Stimulated activated CD4-positive, alpha-beta T cell treated with anti-CD3 and anti-CD28 coated beads, Interleukin-4, amount 100 ng/mL, for 24 hours (primary cell): ENCODE data around the gene IGF2BP2.

ENCODE experiments used
- DNase-seq: peaks from one replicate; pipeline ENCODE4 v3.0.0-alpha.2; 2020

Gene IGF2BP2

DNA sequence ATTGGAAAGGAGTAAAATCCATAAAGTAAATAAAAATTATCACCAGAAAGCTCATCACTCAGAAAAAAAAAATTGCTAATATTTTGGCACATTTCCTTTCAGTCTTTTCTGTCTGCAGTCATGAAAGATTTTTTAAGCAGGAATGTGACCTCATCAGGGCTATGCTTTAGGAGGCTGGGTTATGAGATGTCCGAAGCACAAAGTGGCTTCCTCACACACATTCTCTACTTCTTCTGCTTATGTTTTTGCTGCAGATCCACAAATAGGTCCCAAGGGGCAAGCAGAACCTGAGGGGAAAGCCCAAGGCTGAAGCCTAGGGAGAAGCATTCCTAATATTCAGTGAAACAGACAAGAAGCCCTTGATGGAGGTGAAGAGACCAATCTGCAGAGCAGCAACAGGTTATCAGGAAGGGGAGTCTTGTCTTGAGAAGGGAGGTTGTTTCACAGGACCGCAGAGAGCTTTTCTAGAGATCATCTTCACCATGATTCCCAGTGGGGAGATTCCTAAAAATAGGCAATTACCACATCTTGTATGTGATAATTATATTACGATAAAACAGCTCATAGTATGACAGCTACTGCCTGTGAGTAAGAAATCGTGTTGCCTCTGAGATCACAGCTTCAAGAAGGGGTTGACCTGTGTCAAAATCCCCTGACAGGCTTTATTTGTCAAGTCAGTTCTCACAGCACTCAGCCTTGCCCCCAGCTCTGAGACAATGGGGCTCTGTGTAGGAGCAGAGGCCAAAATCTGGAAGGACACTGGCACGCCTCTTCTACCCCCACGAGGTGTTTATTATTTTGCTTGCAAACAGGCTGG, 60.5 kb downstream of the IGF2BP2 start:
- DNase-seq: no peak

DNA sequence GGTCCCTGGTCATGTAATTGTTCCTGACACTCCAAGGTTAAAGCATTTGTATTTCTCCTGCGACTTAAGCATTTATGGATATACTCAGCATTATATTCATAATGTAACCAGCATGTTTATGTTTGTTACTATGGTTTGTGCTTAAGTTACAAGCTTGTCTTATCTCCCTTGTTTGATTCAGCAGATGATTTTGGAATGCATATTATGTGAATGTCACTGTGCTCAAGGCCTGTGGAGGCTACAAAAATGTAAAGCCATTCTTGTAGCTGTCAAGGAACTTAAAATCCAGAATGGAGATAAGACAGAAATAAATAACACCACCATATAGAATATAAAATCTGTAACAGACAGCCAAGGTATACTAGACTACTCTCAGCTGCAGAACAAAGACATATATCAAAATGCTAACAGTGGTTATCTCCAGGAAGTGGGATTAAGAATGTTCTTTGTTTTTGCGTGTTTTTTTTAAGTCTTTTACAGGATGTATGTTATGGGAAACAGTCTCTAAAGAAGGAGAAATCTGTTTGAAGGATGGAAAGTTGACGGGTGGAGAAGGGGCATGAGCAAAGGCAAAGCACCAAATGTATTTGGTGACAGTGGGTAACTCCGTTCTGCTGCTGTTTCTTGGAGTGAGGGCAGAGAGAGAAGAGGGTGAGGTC, 61.4 kb downstream of the IGF2BP2 start:
- DNase-seq: no peak

DNA sequence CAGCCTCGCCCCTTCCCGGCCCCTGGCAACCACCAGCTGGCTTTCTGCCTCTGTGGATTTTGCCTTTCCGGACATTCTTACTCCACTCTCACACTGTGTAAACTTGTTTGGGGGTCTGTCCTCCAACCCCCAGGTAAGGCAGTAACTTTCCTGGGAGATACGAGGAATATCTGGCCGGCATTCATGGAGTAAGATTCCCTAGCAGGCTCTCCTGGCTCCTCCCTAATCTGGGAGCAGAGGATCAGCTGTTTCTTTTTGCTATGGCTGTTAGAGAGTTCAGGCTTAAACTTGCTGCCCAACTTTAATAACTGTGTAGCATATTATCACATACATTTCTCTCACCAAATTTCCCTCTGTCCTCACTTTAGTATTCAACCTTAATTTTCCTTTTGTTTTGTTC, 64.3 kb downstream of the IGF2BP2 start:
- no peak for DNase-seq

- no peak for DNase-seq
These were observed 64.8 kb downstream of the IGF2BP2 start for GRCh38 chr3:185760088-185760487.

GRCh38 chr3:185759512-185759911, 65.3 kb downstream of the IGF2BP2 start:
- no peak for DNase-seq

DNA sequence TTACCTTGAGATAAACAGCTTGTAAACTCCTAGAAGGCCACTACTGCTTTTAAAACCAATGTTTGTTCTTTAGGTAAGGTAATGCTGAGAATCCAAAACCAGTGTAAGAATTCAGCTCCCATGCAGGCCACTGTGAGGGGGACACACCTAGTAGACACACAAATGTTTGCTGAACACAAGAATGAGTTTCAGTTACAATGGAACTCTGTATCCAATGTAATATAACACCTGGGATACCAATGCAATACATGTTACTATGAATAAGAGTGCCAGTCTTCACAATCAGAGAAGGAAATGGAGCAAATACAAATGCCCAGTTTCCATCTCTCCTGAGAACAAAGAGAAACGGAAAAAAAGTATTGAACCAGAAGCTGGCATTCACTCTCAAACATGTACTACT, 65.9 kb downstream of the IGF2BP2 start:
- no peak for DNase-seq

DNA sequence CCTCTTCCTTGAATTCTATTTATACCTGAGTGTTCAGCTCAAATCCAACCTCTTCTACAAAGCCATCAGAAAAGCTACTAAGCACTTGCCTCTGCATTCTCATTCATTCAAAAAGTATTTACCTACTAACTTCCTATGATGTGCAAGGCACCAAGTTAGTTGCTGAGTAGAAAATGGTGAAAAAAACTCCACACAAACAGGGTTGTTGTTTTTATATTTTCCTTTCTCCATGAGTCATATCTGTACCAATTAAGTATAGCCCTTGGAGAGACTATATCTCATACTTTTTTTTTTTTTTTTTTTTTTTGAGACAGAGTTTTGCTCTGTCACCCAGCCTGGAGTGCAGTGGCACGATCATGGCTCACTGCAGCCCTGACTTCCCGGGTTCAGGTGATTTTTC, 67.7 kb downstream of the IGF2BP2 start:
- DNase-seq: no peak

DNA sequence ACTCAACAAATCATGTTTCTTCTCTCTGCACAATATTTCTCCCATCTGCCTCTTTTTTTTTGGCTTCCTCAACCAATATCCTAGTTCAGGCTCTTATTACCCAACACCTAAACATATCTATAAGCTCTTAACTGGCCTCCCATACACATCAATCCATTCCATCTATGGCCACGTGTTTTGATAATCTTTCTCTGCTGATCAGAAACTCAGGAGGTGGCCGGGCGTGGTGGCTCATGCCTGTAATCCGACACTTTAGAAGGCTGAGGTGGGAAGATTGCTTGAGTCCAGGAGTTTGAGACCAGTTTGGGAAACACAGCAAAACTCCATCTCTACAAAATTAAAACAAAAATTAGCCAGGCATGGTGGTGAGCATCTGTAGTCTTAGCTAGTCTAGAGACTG, 68.4 kb downstream of the IGF2BP2 start:
- no peak for DNase-seq

DNA sequence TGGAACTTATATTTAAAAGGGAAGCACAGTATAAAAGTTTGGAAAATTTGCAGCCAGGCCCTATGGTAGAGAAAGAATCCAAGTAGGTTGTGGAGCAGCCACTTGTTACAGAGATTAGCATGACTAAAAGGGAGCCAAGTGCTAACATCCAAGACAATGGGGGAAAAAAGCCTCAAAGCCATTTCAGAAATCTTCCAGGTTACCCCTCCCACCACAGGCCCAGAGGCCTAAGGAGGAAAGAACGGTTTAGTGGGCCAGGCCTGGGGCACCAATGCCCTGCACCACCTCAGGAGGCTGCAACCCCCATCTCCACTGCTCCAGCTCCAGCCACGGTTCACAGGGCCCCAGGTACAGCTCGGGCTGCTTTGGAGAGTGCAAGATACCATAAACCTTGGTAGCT, 69.9 kb downstream of the IGF2BP2 start:
- DNase-seq: no peak

- no peak for DNase-seq
These were observed 71.5 kb downstream of the IGF2BP2 start for GRCh38 chr3:185753354-185753753.

DNA sequence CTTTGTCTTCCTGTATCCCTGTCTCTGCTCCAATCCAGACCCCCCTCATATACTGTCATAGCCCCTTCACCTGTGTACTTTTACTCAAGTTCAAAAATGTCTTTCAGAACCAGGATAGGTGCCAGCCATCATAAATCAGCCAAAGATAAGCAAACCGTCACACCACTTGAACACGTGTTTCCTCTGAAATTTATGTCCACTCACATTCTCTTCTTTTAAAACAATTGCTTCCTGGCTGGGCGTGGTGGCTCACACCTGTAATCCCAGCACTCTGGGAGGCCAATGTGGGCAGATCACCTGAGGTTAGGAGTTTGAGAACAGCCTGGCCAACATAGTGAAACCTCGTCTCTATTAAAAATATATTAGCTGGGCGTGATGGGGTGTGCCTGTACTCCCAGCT, 74.1 kb downstream of the IGF2BP2 start:
- no peak for DNase-seq

DNA sequence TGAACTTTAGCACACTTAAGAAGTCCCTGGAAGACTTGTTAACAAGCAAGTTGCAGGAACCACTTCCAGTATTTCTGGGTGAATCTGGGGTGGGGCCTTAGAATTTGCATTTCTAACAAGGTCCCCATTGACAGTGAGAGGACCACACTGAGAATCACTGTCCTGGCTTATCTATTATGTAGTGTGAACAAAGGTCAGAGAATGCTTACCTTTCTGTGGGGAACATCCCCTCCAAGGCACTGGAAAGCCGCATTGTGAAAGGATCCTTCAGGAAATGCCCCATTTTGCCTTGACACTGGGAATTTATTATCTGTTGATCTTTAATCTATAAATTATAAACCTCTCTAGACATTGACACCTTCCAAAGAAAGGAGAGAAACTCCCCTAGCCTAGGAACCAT, 74.8 kb downstream of the IGF2BP2 start:
- no peak for DNase-seq

DNA sequence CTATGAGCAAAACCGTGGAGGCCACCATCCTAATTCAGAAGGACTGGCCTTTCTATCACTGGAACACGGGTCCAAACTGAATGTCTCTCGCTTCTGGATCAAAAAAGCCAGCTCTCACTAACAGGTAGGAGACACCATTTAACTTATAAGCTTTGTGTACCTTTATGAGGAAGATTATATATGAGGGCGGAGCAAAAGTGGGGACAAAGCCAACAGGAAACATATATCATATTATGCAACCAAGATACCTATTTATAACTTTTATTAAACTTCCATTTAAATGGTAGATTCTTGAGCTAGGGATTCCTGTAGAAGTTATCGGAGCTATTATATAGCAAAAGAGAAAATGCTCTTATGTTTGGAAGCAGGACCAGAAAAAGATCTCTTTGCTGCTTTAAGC, 78.4 kb downstream of the IGF2BP2 start:
- DNase-seq: no peak

GRCh38 chr3:185744997-185745843, 79.6 kb downstream of the IGF2BP2 start:
- DNase-seq: no peak

GRCh38 chr3:185741586-185741985, 83.3 kb downstream of the IGF2BP2 start:
- no peak for DNase-seq

GRCh38 chr3:185740133-185740532, 84.7 kb downstream of the IGF2BP2 start:
- no peak for DNase-seq

- DNase-seq: no peak
These were observed 85.6 kb downstream of the IGF2BP2 start for GRCh38 chr3:185739264-185739701.

DNA sequence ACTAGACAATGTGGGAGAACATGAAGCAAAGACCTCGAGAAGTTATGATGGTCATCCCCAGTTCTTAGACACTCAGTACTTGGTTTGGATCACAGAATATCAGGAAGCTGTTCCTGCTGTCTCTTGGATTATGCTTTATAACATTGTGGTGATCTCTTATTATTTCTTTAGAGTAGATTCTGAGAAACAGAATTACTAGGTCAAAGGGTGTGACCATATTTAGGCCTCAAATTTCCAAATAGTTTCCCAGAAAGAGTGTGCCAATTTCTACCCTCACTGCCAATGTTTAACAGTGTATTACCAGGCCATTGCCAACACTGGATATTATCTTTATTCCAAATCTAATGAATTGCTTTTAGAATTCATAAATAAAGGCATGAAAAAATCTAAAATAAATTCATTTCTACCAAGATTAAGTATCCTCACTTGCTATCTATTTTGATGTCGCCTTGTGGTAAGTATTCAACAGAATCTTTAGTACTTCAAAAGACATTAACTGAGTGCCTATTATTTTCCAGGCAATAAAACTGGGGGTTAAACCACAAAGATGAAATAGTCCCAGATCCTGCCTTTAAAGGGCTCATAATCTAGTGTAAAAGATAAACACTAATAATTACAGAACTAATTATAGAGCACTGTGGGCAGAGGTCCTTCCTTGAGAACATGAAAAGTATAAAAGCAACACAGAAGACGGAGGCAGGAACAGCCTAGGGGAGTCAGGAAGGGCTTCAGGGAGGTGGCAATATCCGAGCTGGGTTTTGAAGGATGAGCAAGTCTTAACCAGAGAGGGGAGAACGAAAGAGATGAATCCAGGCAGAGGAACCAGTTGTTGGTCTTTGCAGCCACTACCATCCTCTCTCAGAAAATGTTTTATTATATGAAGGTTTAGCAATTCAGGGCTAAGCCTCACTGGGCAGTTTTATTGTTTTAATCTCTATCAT, 86.8 kb downstream of the IGF2BP2 start:
- no peak for DNase-seq

DNA sequence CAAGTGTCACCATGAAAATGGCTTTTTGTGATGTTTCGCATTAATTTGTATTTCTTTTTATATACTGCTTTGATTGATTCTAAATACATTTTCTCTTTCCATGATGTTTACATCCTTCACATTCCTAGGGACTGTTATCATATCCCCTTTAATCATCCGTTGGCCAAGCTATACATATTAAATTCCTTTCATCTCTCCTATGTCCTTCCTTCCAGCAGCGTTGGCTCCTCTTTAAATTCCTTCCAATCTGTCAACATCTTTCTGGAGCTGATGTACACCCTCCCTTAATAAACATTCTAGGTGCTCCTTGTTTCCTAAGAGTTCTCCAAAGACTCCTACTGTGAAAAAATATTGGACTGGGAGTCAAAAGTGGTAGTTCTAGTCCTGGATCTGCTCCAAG, 87.8 kb downstream of the IGF2BP2 start:
- DNase-seq: no peak

DNA sequence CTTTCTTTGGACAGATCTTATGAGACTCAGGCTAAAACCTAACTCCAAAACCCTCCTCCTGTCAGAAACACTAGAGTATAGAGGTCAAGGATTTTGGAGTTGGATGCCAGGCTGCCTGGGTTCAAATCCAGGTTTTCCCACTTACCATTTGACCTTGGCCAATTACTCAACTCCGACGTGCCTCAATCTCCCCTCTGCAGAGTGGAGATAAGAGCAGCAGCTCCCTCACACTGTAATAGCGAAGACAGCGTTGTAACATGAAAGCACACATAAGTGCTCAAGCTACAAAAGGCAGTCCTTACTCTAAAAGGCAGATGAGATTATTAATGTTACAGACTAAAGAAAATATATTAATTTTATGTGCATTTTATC, 90.1 kb downstream of the IGF2BP2 start:
- no peak for DNase-seq

DNA sequence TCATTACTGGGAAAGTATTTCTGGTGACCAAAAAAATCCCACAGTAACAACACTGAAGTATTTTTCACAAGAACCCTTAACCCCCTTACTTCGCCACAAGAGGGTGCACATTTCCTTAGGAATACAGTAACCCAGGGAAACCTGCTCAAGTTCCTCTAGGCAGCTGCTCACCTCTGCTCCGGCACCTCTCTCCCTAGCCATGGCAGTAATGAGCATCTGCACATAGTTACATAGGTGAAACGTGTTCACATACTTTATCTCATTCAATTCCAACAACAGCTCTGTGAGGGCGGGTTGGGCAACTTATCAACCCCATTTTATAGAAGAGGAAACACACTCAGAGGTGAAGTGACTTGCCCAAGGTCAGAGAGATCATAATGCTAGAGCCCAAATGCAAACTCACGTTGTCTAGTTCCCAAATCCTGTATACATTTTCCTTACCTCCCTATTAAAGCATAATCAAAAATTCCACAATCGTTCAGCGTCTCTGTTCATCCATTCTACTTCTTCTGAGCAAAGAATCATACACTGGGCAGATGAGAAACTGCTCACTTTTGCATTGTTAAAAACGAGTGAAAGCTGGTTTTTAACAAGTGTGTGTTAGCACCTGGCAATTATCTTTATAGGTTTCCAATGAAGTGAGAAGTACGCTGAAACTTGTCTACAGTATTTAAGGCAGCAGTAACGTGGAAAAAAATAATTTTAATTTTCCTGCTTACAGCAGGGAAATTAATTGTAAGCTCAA, 90.7 kb downstream of the IGF2BP2 start:
- DNase-seq: no peak

GRCh38 chr3:185732782-185733181, 92.1 kb downstream of the IGF2BP2 start:
- DNase-seq: no peak
